Suprapubic skin (tissue), 4 donors: ENCODE data around the gene SOHLH1.

Source experiments
- EP300 ChIP-seq: sonication (generic); formaldehyde crosslinking; IDR thresholded peaks from one replicate; pipeline ENCODE4 v1.6.1; 2017; ENCODE audit warnings: antibody characterized with exemption
- POLR2A ChIP-seq, 2 donors: fragments of 450-650 bp; IDR thresholded peaks; one replicate each; pipeline ENCODE4 v1.6.1; 2017; ENCODE audit warnings: antibody characterized with exemption in 2 of 2, mild to moderate bottlenecking in 2 of 2, moderate library complexity in 2 of 2
- POLR2AphosphoS5 ChIP-seq, 3 donors: sonication (generic); formaldehyde crosslinking; IDR thresholded peaks; one replicate each; pipeline ENCODE4 v1.6.1; 2017; ENCODE audit warnings: antibody characterized with exemption in 3 of 3
- TF ChIP-seq, protein P1 (sequence below), 2 donors: fragments of 200-600 bp in 1 of 2; fragments of 450-650 bp in 1 of 2; sonication (generic) in 1 of 2; IDR thresholded peaks; one replicate each; pipeline ENCODE4 v1.5.1; 2016 to 2019; ENCODE audit warnings: antibody characterized with exemption in 2 of 2, mild to moderate bottlenecking in 1 of 2, moderate library complexity in 1 of 2

DNA sequence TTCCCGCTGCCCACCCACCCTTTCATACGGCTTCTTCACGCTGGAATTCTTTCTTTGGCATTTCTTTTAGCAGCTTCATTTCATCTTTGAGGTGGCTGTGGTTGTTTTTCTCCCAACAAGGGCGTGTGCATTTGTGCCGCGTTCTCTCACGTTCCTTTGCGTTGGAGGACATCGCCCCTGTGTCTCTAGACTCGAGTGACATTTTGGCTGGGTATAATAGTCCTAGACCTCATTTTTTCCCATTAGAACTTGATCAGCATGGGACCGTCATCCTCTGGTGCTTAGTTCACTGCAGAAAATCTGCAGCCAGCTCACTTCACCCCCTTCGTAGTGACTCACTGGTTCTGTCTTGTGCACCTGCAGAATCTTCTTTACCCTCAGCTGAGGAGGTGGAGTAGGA lies 32.2 kb upstream of the SOHLH1 start:
- TF ChIP-seq, protein P1, sequence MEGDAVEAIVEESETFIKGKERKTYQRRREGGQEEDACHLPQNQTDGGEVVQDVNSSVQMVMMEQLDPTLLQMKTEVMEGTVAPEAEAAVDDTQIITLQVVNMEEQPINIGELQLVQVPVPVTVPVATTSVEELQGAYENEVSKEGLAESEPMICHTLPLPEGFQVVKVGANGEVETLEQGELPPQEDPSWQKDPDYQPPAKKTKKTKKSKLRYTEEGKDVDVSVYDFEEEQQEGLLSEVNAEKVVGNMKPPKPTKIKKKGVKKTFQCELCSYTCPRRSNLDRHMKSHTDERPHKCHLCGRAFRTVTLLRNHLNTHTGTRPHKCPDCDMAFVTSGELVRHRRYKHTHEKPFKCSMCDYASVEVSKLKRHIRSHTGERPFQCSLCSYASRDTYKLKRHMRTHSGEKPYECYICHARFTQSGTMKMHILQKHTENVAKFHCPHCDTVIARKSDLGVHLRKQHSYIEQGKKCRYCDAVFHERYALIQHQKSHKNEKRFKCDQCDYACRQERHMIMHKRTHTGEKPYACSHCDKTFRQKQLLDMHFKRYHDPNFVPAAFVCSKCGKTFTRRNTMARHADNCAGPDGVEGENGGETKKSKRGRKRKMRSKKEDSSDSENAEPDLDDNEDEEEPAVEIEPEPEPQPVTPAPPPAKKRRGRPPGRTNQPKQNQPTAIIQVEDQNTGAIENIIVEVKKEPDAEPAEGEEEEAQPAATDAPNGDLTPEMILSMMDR (IDR thresholded peaks at IDR 0.05) = no peak
- no peak for TF ChIP-seq POLR2A (IDR thresholded peaks at IDR 0.05)
- no peak for TF ChIP-seq POLR2AphosphoS5 (IDR thresholded peaks at IDR 0.05)
- TF ChIP-seq EP300 = no peak
